Thyroid gland (tissue), 4 donors: ENCODE measurements around the gene UCP2. TPM values are rescaled to one million over a fixed set of nuclear protein-coding genes. Genes with fewer than 3 reads are reported as not detected.
"Not testable (repeated sequence)": the region's sequence is repeated elsewhere in the genome, so short reads cannot be mapped to it uniquely, and the experiment has no call there.

Experiments
- DNase-seq, 2 donors: peaks; one replicate each; pipeline ENCODE4 v3.0.0-alpha.2; 2019
- H3K27ac ChIP-seq, 3 donors: fragments of 200-600 bp; sonication (generic); 1 replicate in 2 of 3; 2 replicates in 1 of 3; pipeline ENCODE4 v1.5.1; 2016 to 2019; ENCODE audit warnings: mild to moderate bottlenecking in 1 of 3, moderate library complexity in 1 of 3
- H3K27me3 ChIP-seq: fragments of 200-600 bp; sonication (generic); one replicate; pipeline ENCODE4 v1.5.1; 2019
- H3K36me3 ChIP-seq, 2 donors: fragments of 200-600 bp; sonication (generic); one replicate each; pipeline ENCODE4 v1.5.1; 2016 to 2019
- H3K4me1 ChIP-seq, 2 donors: fragments of 200-600 bp; sonication (generic); one replicate each; pipeline ENCODE4 v1.5.1; 2017 to 2019
- H3K4me3 ChIP-seq, 3 donors: fragments of 200-600 bp; sonication (generic); replicated peaks in 1 of 3; 1 replicate in 2 of 3; 2 replicates in 1 of 3; pipeline ENCODE4 v1.5.1; 2016; ENCODE audit warnings: mild to moderate bottlenecking in 1 of 3
- H3K9me3 ChIP-seq: fragments of 200-600 bp; sonication (generic); one replicate; pipeline ENCODE4 v1.5.1; 2017
- CTCF ChIP-seq, 6 experiments: fragments of 200-600 bp in 3 of 6; fragments of 450-650 bp in 3 of 6; sonication (generic) in 3 of 6; IDR thresholded peaks; one replicate each; pipeline ENCODE4 v1.5.1; 2016 to 2019; ENCODE audit warnings: antibody characterized with exemption in 6 of 6, mild to moderate bottlenecking in 2 of 6, inconsistent platforms in 1 of 6, moderate library complexity in 1 of 6
- POLR2A ChIP-seq, 2 donors: fragments of 450-650 bp; IDR thresholded peaks; one replicate each; pipeline ENCODE4 v1.6.1; 2017; ENCODE audit warnings: antibody characterized with exemption in 2 of 2, mild to moderate bottlenecking in 2 of 2, moderate library complexity in 1 of 2
- WGBS, 2 donors: methylation state at CpG; one replicate each; pipeline ENCODE4 v1.1.5; 2017; 5-methylcytosine and 5-hydroxymethylcytosine counted together
- intact Hi-C: fragments of 100-400 bp; cut with DNase I; formaldehyde crosslinking; loops from one replicate; pipeline ENCODE4 v1.15.1; 2023
- total RNA-seq, 4 donors: library from RNA; depleted of rRNA; stranded (reverse); fragments of >200 nt; gene quantifications; one replicate each; pipeline ENCODE4 v1.2.3, GENCODE V29; 2016

The UCP2 gene
- total RNA-seq, 4 donors from 2014 or later = 41.4 to 97.0 (median 52.5) TPM

DNA sequence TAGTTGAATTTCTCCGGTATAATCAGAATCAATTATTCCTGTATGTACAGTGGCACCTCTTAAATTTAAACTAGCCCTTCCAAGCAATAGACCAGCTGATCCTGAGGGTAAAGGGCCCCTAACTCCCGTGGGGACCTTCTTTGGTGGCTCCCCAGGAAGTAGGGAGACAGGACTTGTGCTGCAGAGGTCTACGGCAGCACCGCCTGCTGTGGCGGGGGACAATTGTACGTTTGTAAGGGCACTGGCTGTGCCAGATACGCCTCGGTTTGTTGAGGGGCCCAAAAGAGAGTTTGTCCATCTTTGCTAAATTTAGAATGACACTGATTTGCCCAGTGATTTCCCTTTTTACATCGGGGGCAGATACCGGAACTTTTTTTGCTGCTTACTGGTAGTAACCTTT is 37.7 kb downstream of the UCP2 start:
- Histone ChIP-seq H3K27ac (no peak overlapping the region), H3K4me1 (no peaks in the 10 kb centered on the region), H3K9me3 (no peaks in the 10 kb centered on the region), H3K36me3 (no peaks in the 10 kb centered on the region), H3K27me3 (no peaks in the 10 kb centered on the region), H3K4me3 (no peak overlapping the region)
- no peak for TF ChIP-seq CTCF (IDR thresholded peaks at IDR 0.05)
- no peak for TF ChIP-seq POLR2A (IDR thresholded peaks at IDR 0.05)
- DNase-seq = no peak
- WGBS, 2 donors = 70 to 77% methylated on average over 10 of the region's 10 CpGs
- intact Hi-C loops = no loop called here

DNA sequence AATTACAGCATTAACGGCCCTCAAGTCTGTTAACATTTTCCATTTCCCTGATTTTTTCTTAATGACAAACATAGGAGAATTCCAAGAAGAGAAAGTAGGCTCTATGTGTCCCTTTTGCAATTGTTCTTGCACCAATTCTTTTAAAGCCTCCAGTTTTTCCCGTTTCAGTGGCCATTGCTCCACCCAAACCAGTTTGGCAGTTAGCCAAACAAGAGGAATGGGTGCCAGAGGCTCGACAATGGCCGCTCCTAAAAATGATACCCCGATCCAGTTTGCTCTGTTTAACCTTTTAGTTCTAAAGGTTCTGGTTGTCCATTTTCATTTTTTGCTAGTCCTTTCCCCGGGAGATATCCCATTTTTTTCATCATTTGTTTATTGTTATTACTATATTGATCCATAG is 38.6 kb downstream of the UCP2 start:
- no peak overlapping the region for H3K27ac ChIP-seq
- no peaks in the 10 kb centered on the region for H3K27me3 ChIP-seq
- WGBS, 2 donors = 53% methylated on average over 6 of the region's 6 CpGs
- H3K4me3 ChIP-seq = no peak overlapping the region
- no peaks in the 10 kb centered on the region for H3K36me3 ChIP-seq
- TF ChIP-seq CTCF (IDR thresholded peaks at IDR 0.05) (no peak), POLR2A (IDR thresholded peaks at IDR 0.05) (no peak)
- intact Hi-C loops = no loop called here
- no peaks in the 10 kb centered on the region for H3K4me1 ChIP-seq
- H3K9me3 ChIP-seq = no peaks in the 10 kb centered on the region
- no peak for DNase-seq

DNA sequence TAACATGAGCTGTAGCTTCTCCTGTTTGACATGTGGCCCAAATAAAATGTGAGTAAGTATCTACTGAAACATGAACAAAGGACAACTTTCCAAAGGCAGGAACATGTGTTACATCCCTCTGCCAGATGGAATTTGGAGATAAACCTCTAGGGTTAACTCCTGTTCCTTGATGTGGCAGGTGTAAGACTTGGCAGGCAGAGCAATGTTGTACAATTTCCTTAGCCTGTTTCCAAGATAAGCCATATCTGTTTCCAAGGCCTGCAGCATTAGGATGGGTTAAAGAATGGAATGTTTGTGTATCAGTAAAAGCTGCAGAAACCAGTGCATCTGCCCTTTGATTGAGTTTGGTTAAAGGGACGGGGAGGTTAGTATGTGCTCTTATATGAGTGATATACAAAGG is 40.6 kb downstream of the UCP2 start:
- H3K9me3 ChIP-seq = no peaks in the 10 kb centered on the region
- DNase-seq = no peak
- 83 to 92% methylated on average over 1 of the region's 1 CpG for WGBS, 2 donors
- no peaks in the 10 kb centered on the region for H3K4me1 ChIP-seq
- H3K4me3 ChIP-seq = no peak overlapping the region
- H3K27me3 ChIP-seq = no peaks in the 10 kb centered on the region
- H3K27ac ChIP-seq = no peak overlapping the region
- intact Hi-C loops = no loop called here
- TF ChIP-seq POLR2A (IDR thresholded peaks at IDR 0.05) (no peak), CTCF (IDR thresholded peaks at IDR 0.05) (no peak)
- no peaks in the 10 kb centered on the region for H3K36me3 ChIP-seq

DNA sequence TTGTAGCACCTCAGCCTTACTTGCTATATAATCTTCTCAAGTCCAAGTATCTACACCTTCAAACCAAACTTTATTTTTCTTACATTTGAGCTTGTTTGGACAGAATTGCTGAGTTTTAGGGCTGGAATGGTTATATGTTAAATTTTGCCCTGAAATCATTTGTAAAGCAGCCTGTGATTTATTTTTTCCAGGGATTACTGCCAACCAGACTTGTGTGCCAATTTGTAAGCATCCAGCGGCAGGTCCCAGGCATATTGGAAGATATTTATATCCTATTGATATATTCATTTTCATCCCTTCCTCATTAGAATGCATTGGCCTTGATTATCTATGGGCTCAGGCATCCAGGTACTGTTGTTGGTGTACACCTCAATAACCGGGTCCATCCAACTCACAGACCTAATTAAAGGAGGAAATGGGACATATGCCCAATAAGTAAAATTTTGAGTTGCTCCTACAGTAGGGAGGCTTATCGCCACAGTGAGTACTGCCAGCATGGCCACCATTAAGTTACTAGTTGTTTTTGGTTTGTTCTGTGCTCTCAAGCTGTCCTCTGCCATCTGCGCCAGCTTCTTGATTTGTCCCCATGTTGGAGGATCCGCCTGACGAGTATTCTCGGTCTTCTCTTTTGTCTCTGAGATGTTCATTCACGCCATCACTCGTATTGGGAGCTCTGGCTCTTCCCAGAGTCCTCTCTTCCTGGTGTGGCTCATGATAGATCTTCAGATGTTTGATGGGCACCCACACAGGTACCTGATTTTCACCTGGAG is 41.7 kb downstream of the UCP2 start:
- intact Hi-C loops = no loop called here
- peaks cover 0 to 2% of the 10 kb centered on the region in 2 donors for H3K4me1 ChIP-seq
- DNase-seq = no peak
- no peaks in the 10 kb centered on the region for H3K36me3 ChIP-seq
- no peaks in the 10 kb centered on the region for H3K9me3 ChIP-seq
- WGBS, 2 donors = 93 to 97% methylated on average over 9 of the region's 9 CpGs
- no peaks in the 10 kb centered on the region for H3K27me3 ChIP-seq
- no peak overlapping the region for H3K27ac ChIP-seq
- TF ChIP-seq CTCF (IDR thresholded peaks at IDR 0.05) (no peak), POLR2A (IDR thresholded peaks at IDR 0.05) (no peak)
- no peak overlapping the region for H3K4me3 ChIP-seq

DNA sequence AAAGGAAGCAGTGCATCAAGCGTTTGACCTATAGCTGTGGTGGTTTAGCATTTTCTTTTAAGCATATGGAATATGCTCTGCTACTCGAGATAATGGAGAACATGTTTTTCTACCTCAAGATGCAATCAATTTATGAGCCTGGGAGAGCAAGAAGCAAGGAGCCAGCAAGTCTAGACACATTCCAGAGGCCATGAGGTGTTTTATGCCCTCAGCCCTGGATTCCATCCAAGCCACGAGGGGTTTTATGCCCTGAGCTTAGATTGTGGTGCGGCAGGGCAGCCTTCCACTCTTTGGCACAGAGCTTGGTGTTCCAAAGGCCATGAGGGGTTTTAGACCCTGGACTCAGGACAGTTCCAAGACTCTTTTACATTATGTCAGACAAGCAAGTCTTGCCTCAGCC is 43.5 kb downstream of the UCP2 start:
- 51 to 63% methylated on average over 4 of the region's 4 CpGs for WGBS, 2 donors
- Histone ChIP-seq H3K9me3 (no peaks in the 10 kb centered on the region), H3K36me3 (no peaks in the 10 kb centered on the region), H3K4me3 (no peak overlapping the region), H3K27me3 (no peaks in the 10 kb centered on the region), H3K4me1 (peaks cover 0 to 10% of the 10 kb centered on the region in 2 donors), H3K27ac (no peak overlapping the region)
- TF ChIP-seq POLR2A (IDR thresholded peaks at IDR 0.05) (no peak), CTCF (IDR thresholded peaks at IDR 0.05) (no peak)
- peak; percentile 9 to 11 for DNase-seq
- intact Hi-C loops = no loop called here

GRCh38 chr11:73936047-73936446 is 46.6 kb downstream of the UCP2 start:
- H3K4me1 ChIP-seq, H3K27me3 ChIP-seq, H3K27ac ChIP-seq, H3K4me3 ChIP-seq, intact Hi-C loops, H3K9me3 ChIP-seq, H3K36me3 ChIP-seq, DNase-seq: not testable (repeated sequence)
- WGBS, 2 donors = 85 to 94% methylated on average over 2 to 3 of the region's 25 CpGs
